A549 (cell line): ENCODE results near the gene BCL3. TPM values are rescaled to one million over a fixed set of nuclear protein-coding genes. Genes with fewer than 3 reads are reported as not detected.

Source experiments
- ATAC-seq, 2 experiments: fragments of 200-7000 bp in 1 of 2; fragments of >200 bp in 1 of 2; cut with Nextera tagmentation in 1 of 2; cut with Tn5 transposase in 1 of 2; 3 replicates each; pipeline versions ENCODE4 v1.8.0 to v1.9.1; 2018 to 2020; ENCODE audit warnings: mild to moderate bottlenecking in 1 of 2, moderate library complexity in 1 of 2
- CTCF ChIA-PET: fragments of 300-600 bp; sonication (Branson Sonifier 250); formaldehyde crosslinking; extraction: SDS; loops from one replicate; lab custom pipeline; 2021; ENCODE audit warnings: antibody characterized with exemption, inconsistent platforms; lab: Yijun Ruan, JAX
- POLR2A ChIA-PET: fragments of 350-600 bp; formaldehyde crosslinking; extraction: SDS; loops from one replicate; lab custom pipeline; 2021; ENCODE audit warnings: antibody characterized with exemption, inconsistent platforms; lab: Yijun Ruan, JAX
- DNase-seq, 2 experiments: peaks; one replicate each; pipeline versions ENCODE4 v3.0.0 to v3.0.0-alpha.2; 2011 to 2016; ENCODE audit warnings: low read depth in 1 of 2, low spot score in 1 of 2
- FAIRE-seq: peaks from 2 replicates; lab custom pipeline; 2011; peaks lifted over from hg19 to GRCh38; lab: Jason Lieb, UNC
- H3K27ac ChIP-seq, 2 experiments: fragments of >200 bp; sonication (Bioruptor Twin); formaldehyde crosslinking; 3 replicates each; pipeline ENCODE4 v1.5.1; 2016 to 2017
- H3K4me1 ChIP-seq: fragments of >200 bp; sonication (Bioruptor Twin); formaldehyde crosslinking; 3 replicates; pipeline ENCODE4 v1.6.1; 2016
- H3K4me2 ChIP-seq: fragments of >200 bp; sonication (Bioruptor Twin); formaldehyde crosslinking; 3 replicates; pipeline ENCODE4 v1.6.1; 2016
- H3K4me3 ChIP-seq: fragments of >200 bp; sonication (Bioruptor Twin); formaldehyde crosslinking; 3 replicates; pipeline ENCODE4 v1.5.1; 2016
- H3K9me3 ChIP-seq: fragments of >200 bp; sonication (Bioruptor Twin); formaldehyde crosslinking; 3 replicates; pipeline ENCODE4 v1.6.1; 2016
- ATOH8 ChIP-seq: fragments of 250-450 bp; sonication (Bioruptor Pico); IDR thresholded peaks from 2 replicates; pipeline ENCODE4 v1.5.0; 2020; ENCODE audit warnings: low read depth, mild to moderate bottlenecking, moderate library complexity
- CTCF ChIP-seq: fragments of >200 bp; sonication (Bioruptor Twin); formaldehyde crosslinking; IDR thresholded peaks from 3 replicates; pipeline ENCODE4 v1.5.1; 2016
- EHF ChIP-seq: fragments of 250-450 bp; sonication (Bioruptor Pico); IDR thresholded peaks from 2 replicates; pipeline ENCODE4 v1.5.0; 2020; ENCODE audit warnings: mild to moderate bottlenecking
- ELK1 ChIP-seq: fragments of 150-350 bp; IDR thresholded peaks from 2 replicates; pipeline ENCODE4 v1.6.1; 2014; ENCODE audit warnings: low read depth, mild to moderate bottlenecking, low read length
- FOSB ChIP-seq: fragments of 250-450 bp; sonication (Bioruptor Pico); IDR thresholded peaks from 2 replicates; pipeline ENCODE4 v1.5.0; 2020; ENCODE audit warnings: mild to moderate bottlenecking, moderate library complexity
- FOXS1 ChIP-seq: fragments of 250-450 bp; sonication (Bioruptor Pico); IDR thresholded peaks from 2 replicates; pipeline ENCODE4 v1.5.0; 2020; ENCODE audit warnings: mild to moderate bottlenecking, moderate library complexity
- HES2 ChIP-seq: fragments of >200 bp; sonication (Bioruptor Twin); formaldehyde crosslinking; IDR thresholded peaks from 2 replicates; pipeline ENCODE4 v1.6.1; 2016
- HEYL ChIP-seq: fragments of 250-450 bp; sonication (Bioruptor Pico); IDR thresholded peaks from 2 replicates; pipeline ENCODE4 v1.8.0; 2021; ENCODE audit warnings: mild to moderate bottlenecking, moderate library complexity
- HMGXB4 ChIP-seq: fragments of 250-450 bp; sonication (Bioruptor Pico); IDR thresholded peaks from 2 replicates; pipeline ENCODE4 v1.5.0; 2021; ENCODE audit warnings: mild to moderate bottlenecking, moderate library complexity, borderline replicate concordance
- HOXA7 ChIP-seq: fragments of 250-450 bp; sonication (Bioruptor Pico); IDR thresholded peaks from 2 replicates; pipeline ENCODE4 v1.5.0; 2020; ENCODE audit warnings: mild to moderate bottlenecking, moderate library complexity
- HOXB13 ChIP-seq: fragments of 250-450 bp; sonication (Bioruptor Pico); IDR thresholded peaks from 2 replicates; pipeline ENCODE4 v1.5.0; 2020; ENCODE audit warnings: low read depth, mild to moderate bottlenecking, moderate library complexity
- KDM5A ChIP-seq: fragments of 200-600 bp; sonication (generic); IDR thresholded peaks from 2 replicates; pipeline ENCODE4 v1.6.1; 2016; ENCODE audit warnings: antibody characterized with exemption, mild to moderate bottlenecking
- PBX3 ChIP-seq: IDR thresholded peaks from 2 replicates; pipeline ENCODE4 v1.6.1; 2012
- POLR2A ChIP-seq: IDR thresholded peaks from 2 replicates; pipeline ENCODE4 v1.6.1; 2012; ENCODE audit warnings: mild to moderate bottlenecking, low read length
- RARB ChIP-seq: fragments of 250-450 bp; sonication (Bioruptor Pico); IDR thresholded peaks from 2 replicates; pipeline ENCODE4 v1.8.0; 2021; ENCODE audit warnings: mild to moderate bottlenecking, moderate library complexity
- RNF2 ChIP-seq: fragments of 200-600 bp; sonication (generic); IDR thresholded peaks from 2 replicates; pipeline ENCODE4 v1.6.1; 2016; ENCODE audit warnings: low read depth, mild to moderate bottlenecking, antibody characterized with exemption, moderate library complexity, borderline replicate concordance
- TFCP2L1 ChIP-seq: fragments of 250-450 bp; sonication (Bioruptor Pico); IDR thresholded peaks from 2 replicates; pipeline ENCODE4 v1.5.0; 2021; ENCODE audit warnings: mild to moderate bottlenecking
- TP53 ChIP-seq: fragments of 250-450 bp; sonication (Bioruptor Pico); IDR thresholded peaks from 2 replicates; pipeline ENCODE4 v1.5.0; 2021; ENCODE audit warnings: mild to moderate bottlenecking, moderate library complexity
- ZFP36 ChIP-seq: fragments of 450-650 bp; IDR thresholded peaks from 2 replicates; pipeline ENCODE4 v1.6.1; 2014; ENCODE audit warnings: borderline replicate concordance; ENCODE audit not compliant: partially characterized antibody
- WGBS: methylation state at CpG from one replicate; pipeline ENCODE4 v1.1.6; 2017; ENCODE audit errors: missing lambda C conversion rate; 5-methylcytosine and 5-hydroxymethylcytosine counted together
- polyA plus RNA-seq, 4 experiments: library from polyadenylated mRNA; depleted of rRNA in 3 of 4; stranded (reverse); fragments of >200 nt; fragmentation: RNase III in 1 of 4; extraction: RNeasy Plus Mini Kit Qiagen cat#74134 plus additional on column Dnase treatment in 1 of 4; gene quantifications; 2 replicates in 3 of 4; 3 replicates in 1 of 4; pipeline ENCODE4 v1.2.3, GENCODE V29; 2011 to 2017

BCL3 gene
- polyA plus RNA-seq, 2 of the 4 experiments (the other 2 are of a cell fraction), result 22.6 to 72.1 TPM

- no peak for TF ChIP-seq CTCF
- TF ChIP-seq RNF2, result no peak
- peak; percentile 15 for TF ChIP-seq HOXB13 (CRISPR knock-in tag)
- TF ChIP-seq HES2, result no peak
Measured at GRCh38 chr19:44737238-44738071, 11.1 kb upstream of the BCL3 start (continued).

- ChIA-PET CTCF (interaction anchor here (1.4 to 42.5 kb wide), 4 partner anchors 11 to 167 kb away, joined by 4 to 1899 read pairs (median 124); partner anchors contain the start of genes BCL3 and CBLC), POLR2A (interaction anchor here (0.7 to 2.4 kb wide), 4 partner anchors 13 to 108 kb away, joined by 3 to 27 read pairs (median 6); partner anchors contain the start of gene NECTIN2)
- peaks cover 80% of the 10 kb centered on the region for H3K4me1 ChIP-seq
- H3K27ac ChIP-seq, result peak overlapping the region; percentile 92 to 99
- 56% methylated on average over 2 of the region's 2 CpGs for WGBS
- ATAC-seq (no peak), FAIRE-seq (no peak), DNase-seq (peak in 1 of 2 experiments; percentile 57)
- H3K4me2 ChIP-seq, result peak overlapping the region; percentile 89
- TF ChIP-seq PBX3 (no peak), HES2 (no peak), HOXA7 (CRISPR knock-in tag) (peak; percentile 97), TP53 (CRISPR knock-in tag) (peak; percentile 90), HMGXB4 (peak; percentile 84), ATOH8 (peak; percentile 53), KDM5A (no peak), ZFP36 (peak; percentile 91), FOXS1 (CRISPR knock-in tag) (0 out of 2 replicates have a peak, but pooled peaks have one; percentile 6), HEYL (no peak), RARB (CRISPR knock-in tag) (peak; percentile 94), ELK1 (no peak), TFCP2L1 (CRISPR knock-in tag) (peak; percentile 7; the same call in 1 of the 2 replicates), FOSB (CRISPR knock-in tag) (peak; percentile 93), POLR2A (peak; percentile 10; the same call in 1 of the 2 replicates), HOXB13 (CRISPR knock-in tag) (peak; percentile 59; the same call in 1 of the 2 replicates), EHF (CRISPR knock-in tag) (peak; percentile 87)
- H3K9me3 ChIP-seq, result no peaks in the 10 kb centered on the region
- peak overlapping the region; percentile 50 for H3K4me3 ChIP-seq
Measured at GRCh38 chr19:44738136-44738535, 10.4 kb upstream of the BCL3 start.
